ENCODE data around the gene ANKRD27.
A peak's percentile ranks its signal among the peaks of the same experiment; 100 is the strongest.
"Not testable (repeated sequence)": the region's sequence is repeated elsewhere in the genome, so short reads cannot be mapped to it uniquely, and the experiment has no call there.

Gene ANKRD27

GRCh38 chr19:32674931-32675719 lies at the start of gene ANKRD27:
ANKRD27 (minus strand) TSS chr19:32675180; CDS start chr19:32659015, 16,165 bp downstream.
- DNase-seq (ENCODE audit: low spot score), result peak; percentile 98

GRCh38 chr19:32720936-32721250 lies 45.9 kb upstream of the ANKRD27 start:
- no peak for DNase-seq (ENCODE audit: low spot score)

- DNase-seq (ENCODE audit: low spot score), result no peak
Measured at GRCh38 chr19:32720216-32720935, 45.4 kb upstream of the ANKRD27 start.

DNA sequence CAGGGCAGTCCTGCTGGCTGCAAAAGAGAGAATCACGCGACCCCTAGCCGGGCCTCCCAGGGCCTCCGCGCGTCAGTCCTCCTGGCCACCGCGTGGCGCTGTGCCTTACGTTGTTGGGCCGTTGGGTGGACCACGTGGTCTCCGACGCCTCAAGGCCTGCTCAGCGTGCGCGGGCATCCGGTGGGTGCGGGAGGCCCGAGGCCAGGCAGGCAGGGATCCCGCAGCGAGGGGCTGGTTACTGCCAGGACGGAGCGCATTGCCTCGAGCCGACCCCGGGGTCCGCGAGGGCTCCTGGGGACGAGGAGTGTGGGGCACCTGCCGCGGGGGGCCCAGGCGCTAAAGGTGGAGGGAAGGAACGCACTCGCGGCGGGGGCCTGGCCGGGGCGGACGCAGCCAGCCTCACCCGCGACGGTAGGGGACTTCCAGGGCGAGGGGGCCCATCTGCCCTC lies 44.7 kb upstream of the ANKRD27 start, which contains the start of gene TDRD12:
TSS of gene TDRD12 (plus strand) at position 157 of the 449 bp plus-strand sequence. CDS start 306 bp downstream, outside the sequence.
- no peak for DNase-seq (ENCODE audit: low spot score)

DNA sequence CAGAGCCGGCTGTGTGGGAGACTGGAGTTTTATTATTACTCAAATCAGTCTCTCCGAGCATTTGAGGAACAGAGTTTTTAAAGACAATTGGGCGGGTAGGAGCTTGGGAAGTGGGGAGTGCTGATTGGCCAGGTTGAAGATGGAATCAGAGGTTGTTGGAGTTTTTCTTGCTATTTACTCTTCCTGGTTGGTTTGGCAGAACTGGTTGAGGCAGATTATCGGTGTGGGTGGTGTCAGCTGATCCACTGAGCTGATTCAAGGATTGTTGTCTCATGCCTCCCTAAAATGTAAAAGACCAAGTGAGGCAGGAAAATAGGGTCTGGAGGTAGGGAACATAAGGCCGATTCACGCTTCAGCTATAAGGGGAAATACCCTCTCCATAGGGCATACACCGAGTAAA lies 43.3 kb upstream of the ANKRD27 start:
- no peak for DNase-seq (ENCODE audit: low spot score)

DNA sequence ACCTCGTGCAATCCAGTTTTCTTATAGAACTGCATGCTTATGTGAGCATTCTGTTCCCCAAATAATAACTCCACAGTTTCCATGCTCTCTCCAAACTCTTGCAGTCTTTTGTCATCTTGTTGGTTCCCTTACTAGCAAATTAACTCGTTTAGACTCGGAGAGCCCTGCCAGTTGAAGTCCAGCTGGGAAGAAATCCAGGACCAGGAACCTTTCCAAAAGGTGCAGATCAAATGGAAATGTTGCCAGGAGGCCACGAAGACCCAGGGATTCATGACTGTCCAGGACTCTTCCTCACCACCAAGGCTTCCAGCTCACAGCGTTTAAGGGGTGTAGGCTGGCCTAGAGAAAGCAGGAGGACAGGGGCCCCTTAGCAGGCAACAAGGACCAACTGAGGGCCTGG lies 42.5 kb upstream of the ANKRD27 start:
- DNase-seq (ENCODE audit: low spot score), result no peak

- DNase-seq (ENCODE audit: low spot score), result not testable (repeated sequence)
Measured at GRCh38 chr19:32716203-32716602, 41.2 kb upstream of the ANKRD27 start.

DNA sequence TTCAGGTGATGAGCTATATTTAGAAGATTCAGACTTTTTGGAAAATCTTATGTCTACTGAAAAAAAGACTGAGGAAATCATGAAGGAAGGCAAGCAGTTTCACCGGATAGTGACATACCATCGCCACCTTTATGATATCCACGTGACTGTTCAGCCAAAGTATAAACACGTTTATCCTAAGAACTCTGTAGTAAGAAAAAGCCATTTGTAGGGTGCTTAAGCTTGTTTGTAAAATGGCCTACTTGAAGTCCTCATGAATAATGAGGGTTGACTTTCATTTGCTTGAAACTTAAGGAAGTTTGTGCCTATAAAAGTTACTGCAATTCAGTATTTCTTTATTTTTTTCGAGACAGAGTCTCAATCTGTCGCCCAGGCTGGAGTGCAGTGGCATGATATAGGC lies 36.8 kb upstream of the ANKRD27 start:
- no peak for DNase-seq (ENCODE audit: low spot score)

DNA sequence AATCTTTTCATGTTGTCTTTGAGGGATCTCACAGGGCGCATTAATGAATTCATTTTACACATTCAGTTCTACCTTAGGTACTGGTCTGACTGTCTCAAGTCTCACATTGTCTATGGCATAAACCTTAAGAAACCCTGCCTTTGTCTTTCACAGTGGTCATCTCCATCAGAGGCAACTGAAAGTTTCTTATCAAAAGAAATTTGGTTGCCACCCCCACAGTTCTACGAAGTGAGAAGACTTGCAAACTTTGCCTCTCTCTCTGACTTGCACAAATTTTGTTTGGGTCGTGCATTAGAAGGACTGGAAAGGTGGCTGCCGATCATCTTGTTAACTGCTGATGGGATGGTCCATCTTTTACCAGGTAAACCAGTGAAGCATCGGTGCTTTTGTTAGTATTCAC lies 34.1 kb upstream of the ANKRD27 start:
- DNase-seq (ENCODE audit: low spot score), result no peak

DNA sequence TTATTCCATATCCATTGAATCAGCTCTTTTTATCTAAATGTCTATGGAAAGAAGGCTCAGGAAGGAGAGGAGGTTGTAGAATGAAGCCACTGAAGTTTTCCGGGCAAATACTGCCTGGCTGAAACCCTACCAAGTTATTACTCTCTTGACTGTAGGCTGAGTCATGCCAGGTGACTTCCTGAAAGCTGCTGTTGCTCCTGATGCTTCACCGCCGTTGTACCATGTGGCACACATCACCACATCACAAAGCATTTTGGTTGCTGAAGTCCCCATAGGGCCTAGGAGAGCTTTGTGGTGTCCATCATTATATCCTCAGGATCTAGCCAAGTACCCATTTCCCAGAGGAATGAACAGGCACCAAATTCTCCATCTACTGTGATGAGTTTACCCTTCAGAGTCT lies 33.5 kb upstream of the ANKRD27 start:
- peak; percentile 28 for DNase-seq (ENCODE audit: low spot score)

GRCh38 chr19:32704006-32704405 lies 29.0 kb upstream of the ANKRD27 start:
- not testable (repeated sequence) for DNase-seq (ENCODE audit: low spot score)

DNA sequence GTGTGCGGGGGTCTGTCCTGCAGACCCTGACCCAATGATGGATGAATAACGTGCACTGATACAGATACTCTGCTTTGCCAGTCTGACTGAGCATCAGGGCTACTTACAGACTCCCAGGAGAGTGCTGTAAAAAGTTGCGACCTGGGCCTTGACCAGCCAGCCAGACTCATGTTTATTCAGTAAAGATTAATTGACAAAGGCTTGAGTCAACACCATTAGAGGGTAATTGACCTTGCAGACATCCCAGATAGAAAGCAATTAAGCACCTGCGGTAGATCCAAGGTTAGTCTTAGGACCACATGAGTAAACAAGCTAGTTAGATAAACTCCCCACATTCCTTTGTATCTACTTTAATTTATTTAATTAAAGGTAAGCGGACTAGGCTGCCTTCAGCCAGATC lies 27.0 kb upstream of the ANKRD27 start:
- DNase-seq (ENCODE audit: low spot score), result no peak

DNA sequence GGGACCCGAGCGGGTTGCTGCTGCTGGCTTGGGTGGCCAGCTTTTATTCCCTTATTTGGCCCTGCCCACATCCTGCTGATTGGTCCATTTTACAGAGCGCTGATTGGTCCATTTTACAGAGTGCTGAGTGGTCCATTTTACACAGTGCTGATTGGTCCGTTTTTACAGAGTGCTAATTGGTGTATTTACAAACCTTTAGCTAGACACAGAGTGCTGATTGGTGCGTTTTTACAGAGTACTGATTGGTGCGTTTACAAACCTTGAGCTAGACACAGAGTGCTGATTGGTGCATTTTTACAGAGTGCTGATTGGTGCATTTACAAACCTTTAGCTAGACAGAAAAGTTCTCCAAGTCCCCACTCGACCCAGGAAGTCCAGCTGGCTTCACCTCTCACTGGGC lies 25.1 kb upstream of the ANKRD27 start:
- DNase-seq (ENCODE audit: low spot score), result not testable (repeated sequence)

GRCh38 chr19:32696771-32697170 lies 21.8 kb upstream of the ANKRD27 start:
- not testable (repeated sequence) for DNase-seq (ENCODE audit: low spot score)

GRCh38 chr19:32695506-32695905 lies 20.5 kb upstream of the ANKRD27 start:
- not testable (repeated sequence) for DNase-seq (ENCODE audit: low spot score)

GRCh38 chr19:32694851-32695250 lies 19.9 kb upstream of the ANKRD27 start:
- not testable (repeated sequence) for DNase-seq (ENCODE audit: low spot score)

DNA sequence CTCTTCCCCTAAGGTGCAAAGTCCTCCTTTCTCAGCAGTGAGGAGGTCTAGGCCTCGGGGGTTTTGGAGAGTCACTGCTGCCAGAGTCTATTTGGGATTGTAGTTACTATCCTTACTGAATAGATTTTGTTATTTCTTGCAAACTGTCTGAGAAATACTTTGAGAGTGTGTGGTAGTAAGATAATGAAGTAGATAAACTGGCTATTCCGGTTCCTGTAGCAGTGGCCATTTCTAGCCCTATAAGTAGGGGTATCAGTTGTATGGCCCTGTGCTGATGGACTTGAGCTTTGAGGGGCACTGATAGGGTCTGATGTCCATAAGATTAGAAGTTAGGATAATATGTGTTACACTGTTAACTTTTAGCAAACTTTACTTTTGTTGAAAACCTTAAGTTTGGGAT lies 19.3 kb upstream of the ANKRD27 start:
- DNase-seq (ENCODE audit: low spot score), result not testable (repeated sequence)

DNA sequence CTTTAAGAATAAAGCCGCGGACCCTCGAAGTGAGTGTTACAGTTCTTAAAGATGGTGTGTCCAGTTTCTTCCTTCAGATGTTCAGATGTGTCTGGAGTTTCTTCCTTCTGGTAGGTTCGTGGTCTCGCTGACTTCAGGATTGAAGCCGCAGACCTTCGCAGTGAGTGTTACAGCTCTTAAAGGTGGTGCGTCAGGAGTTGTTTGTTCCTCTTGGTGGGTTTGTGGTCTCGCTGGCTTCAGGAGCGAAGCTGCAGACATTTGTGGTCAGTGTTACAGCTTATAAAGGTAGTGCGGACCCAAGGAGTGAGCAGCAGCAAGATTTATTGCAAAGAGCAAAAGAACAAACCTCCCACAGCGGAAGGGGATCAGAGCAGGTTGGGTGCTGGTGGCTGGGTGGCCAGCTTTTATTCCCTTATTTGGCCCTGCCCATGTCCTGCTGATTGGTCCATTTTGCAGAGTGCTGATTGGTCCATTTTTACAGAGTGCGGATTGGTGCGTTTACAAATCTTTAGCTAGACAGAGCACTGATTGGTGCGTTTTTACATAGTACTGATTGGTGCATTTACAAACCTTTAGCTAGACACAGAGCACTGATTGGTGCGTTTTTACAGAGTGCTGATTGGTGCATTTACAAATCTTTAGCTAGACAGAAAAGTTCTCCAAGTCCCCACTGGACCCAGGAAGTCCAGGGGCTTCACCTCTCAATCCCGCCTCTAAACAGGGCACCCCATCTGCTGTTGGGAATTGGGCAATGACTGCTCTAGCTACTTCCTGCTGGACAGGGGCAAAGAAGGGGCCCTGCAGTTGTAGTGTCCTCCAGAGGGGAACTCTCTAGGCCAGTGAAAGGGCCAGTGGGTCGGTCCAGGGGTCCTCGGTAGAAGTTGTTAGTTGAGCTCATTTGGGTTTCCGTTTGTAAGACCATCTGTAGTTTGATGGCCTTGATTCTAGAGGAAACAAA lies 18.4 kb upstream of the ANKRD27 start:
- DNase-seq (ENCODE audit: low spot score), result peak; percentile 63

DNA sequence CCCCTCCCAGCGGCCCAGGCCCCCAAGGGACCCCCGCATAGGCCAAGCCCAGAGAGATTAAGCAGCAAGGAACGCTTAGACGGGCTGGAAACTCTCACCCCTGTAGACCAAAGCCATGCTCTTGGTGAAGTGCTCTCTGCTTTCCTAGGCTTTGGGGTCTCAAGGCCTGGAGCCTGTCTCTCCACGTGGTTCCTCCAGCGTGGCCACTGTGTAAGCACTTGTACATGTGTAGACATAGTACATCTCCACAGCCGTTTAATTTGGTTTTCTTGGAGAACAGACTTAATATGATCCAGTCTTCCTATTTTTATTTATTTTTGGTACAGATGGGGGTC lies 17.7 kb upstream of the ANKRD27 start:
- peak; percentile 35 for DNase-seq (ENCODE audit: low spot score)

DNA sequence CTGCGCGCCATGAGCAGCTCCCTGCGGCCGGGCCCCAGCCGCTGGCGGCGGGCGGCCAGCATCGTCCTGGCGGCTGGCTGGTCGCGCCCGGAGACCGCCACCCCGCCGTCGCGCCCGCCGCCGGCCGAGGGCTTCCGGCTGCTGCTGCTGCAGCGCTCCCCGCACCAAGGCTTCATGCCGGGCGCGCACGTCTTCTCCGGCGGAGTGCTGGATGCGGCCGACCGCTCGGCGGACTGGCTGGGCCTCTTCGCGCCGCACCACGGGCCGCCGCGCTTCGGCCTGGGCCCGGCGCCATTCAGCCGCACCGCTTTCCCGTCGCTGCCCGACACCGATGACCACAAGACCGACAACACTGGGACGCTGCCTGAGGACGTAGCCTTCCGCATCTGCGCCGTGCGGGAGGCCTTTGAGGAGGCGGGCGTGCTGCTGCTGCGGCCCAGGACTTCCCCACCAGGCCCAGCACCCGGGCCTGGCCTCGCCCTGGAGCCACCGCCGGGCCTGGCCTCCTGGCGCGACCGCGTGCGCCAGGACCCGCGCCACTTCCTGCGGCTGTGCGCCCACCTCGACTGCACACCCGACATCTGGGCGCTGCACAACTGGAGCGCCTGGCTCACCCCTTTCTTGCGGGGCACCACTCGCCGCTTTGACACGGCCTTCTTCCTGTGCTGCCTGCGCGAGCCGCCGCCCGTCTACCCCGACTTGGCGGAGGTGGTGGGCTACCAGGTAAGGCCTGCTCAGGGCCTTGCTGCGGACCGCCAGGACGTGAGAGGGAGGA lies 17.2 kb upstream of the ANKRD27 start:
- DNase-seq (ENCODE audit: low spot score), result peak; percentile 74

- DNase-seq (ENCODE audit: low spot score), result peak; percentile 90
Measured at GRCh38 chr19:32691291-32691951, 16.4 kb upstream of the ANKRD27 start, which contains the start of gene NUDT19. NUDT19 (plus strand) TSS chr19:32691821; CDS start chr19:32691961, 140 bp downstream.

All from RKO (cell line).